Endothelial cell (in vitro differentiated cells): ENCODE results near the gene MAML3. TPM values are rescaled to one million over a fixed set of nuclear protein-coding genes. Genes with fewer than 3 reads are reported as not detected.

Experiments used
- DNase-seq: peaks from one replicate; pipeline ENCODE4 v3.0.0; 2021; ENCODE audit warnings: low spot score
- H3K27ac Mint-ChIP-seq: one replicate; pipeline ENCODE4 v1.8.0; 2021; ENCODE audit warnings: mixed read lengths, inconsistent platforms; ENCODE audit not compliant: unreplicated experiment
- H3K27me3 Mint-ChIP-seq: one replicate; pipeline ENCODE4 v1.8.0; 2021; ENCODE audit warnings: mild to moderate bottlenecking, moderate library complexity, mixed read lengths, inconsistent platforms; ENCODE audit not compliant: unreplicated experiment
- H3K36me3 Mint-ChIP-seq: one replicate; pipeline ENCODE4 v1.8.0; 2021; ENCODE audit warnings: mild to moderate bottlenecking, low read depth, mixed read lengths, inconsistent platforms; ENCODE audit not compliant: unreplicated experiment
- H3K4me1 Mint-ChIP-seq: one replicate; pipeline ENCODE4 v1.8.0; 2021; ENCODE audit warnings: mild to moderate bottlenecking, mixed read lengths, inconsistent platforms; ENCODE audit not compliant: unreplicated experiment
- H3K4me3 Mint-ChIP-seq: one replicate; pipeline ENCODE4 v1.8.0; 2021; ENCODE audit warnings: mild to moderate bottlenecking, mixed read lengths, inconsistent platforms; ENCODE audit not compliant: unreplicated experiment
- H3K9me3 Mint-ChIP-seq: one replicate; pipeline ENCODE4 v1.8.0; 2021; ENCODE audit warnings: mixed read lengths, inconsistent platforms; ENCODE audit not compliant: unreplicated experiment
- total RNA-seq: library from RNA; stranded (reverse); fragmentation: NEBNext Ultra II Directional; extraction: Animal tissue kit (Norgen Biotek cat#: 25700); gene quantifications from one replicate; pipeline ENCODE4 v1.2.1, GENCODE V29; 2021; ENCODE audit not compliant: unreplicated experiment
- TF ChIP-seq, protein P1 (sequence below): fragments of 200-600 bp; sonication (generic); IDR thresholded peaks from one replicate; pipeline ENCODE4 v1.5.0; 2021; ENCODE audit warnings: antibody characterized with exemption; ENCODE audit not compliant: unreplicated experiment

MAML3 gene
- total RNA-seq, 1 donor from 2014 or later, result 31.0 TPM

- Mint-ChIP-seq H3K27me3 (peaks cover 2% of the 10 kb centered on the region), H3K27ac (no peak overlapping the region), H3K4me1 (peaks cover 47% of the 10 kb centered on the region), H3K36me3 (peaks cover 59% of the 10 kb centered on the region), H3K9me3 (peaks cover 10% of the 10 kb centered on the region), H3K4me3 (peak overlapping the region; percentile 76)
- no peak for DNase-seq
- TF ChIP-seq, protein P1, sequence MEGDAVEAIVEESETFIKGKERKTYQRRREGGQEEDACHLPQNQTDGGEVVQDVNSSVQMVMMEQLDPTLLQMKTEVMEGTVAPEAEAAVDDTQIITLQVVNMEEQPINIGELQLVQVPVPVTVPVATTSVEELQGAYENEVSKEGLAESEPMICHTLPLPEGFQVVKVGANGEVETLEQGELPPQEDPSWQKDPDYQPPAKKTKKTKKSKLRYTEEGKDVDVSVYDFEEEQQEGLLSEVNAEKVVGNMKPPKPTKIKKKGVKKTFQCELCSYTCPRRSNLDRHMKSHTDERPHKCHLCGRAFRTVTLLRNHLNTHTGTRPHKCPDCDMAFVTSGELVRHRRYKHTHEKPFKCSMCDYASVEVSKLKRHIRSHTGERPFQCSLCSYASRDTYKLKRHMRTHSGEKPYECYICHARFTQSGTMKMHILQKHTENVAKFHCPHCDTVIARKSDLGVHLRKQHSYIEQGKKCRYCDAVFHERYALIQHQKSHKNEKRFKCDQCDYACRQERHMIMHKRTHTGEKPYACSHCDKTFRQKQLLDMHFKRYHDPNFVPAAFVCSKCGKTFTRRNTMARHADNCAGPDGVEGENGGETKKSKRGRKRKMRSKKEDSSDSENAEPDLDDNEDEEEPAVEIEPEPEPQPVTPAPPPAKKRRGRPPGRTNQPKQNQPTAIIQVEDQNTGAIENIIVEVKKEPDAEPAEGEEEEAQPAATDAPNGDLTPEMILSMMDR, result no peak
Measured at GRCh38 chr4:139685180-139685579, 468.8 kb downstream of the MAML3 start.

GRCh38 chr4:139684351-139684750, 469.6 kb downstream of the MAML3 start:
- H3K36me3 Mint-ChIP-seq, result peaks cover 65% of the 10 kb centered on the region

GRCh38 chr4:139682741-139683151, 471.2 kb downstream of the MAML3 start:
- DNase-seq, result no peak
- Mint-ChIP-seq H3K27me3 (peaks cover 2% of the 10 kb centered on the region), H3K4me3 (peak overlapping the region; percentile 76), H3K9me3 (peaks cover 10% of the 10 kb centered on the region), H3K36me3 (peaks cover 79% of the 10 kb centered on the region), H3K27ac (no peak overlapping the region), H3K4me1 (peaks cover 53% of the 10 kb centered on the region)
- TF ChIP-seq, protein P1, result no peak

More at GRCh38 chr4:139684351-139684750, 469.6 kb downstream of the MAML3 start:
- peaks cover 2% of the 10 kb centered on the region for H3K27me3 Mint-ChIP-seq
- peaks cover 53% of the 10 kb centered on the region for H3K4me1 Mint-ChIP-seq
- DNase-seq, result no peak
- TF ChIP-seq, protein P1, result no peak
- H3K9me3 Mint-ChIP-seq, result peaks cover 10% of the 10 kb centered on the region
- H3K27ac Mint-ChIP-seq, result no peak overlapping the region
- peak overlapping the region; percentile 65 for H3K4me3 Mint-ChIP-seq

DNA sequence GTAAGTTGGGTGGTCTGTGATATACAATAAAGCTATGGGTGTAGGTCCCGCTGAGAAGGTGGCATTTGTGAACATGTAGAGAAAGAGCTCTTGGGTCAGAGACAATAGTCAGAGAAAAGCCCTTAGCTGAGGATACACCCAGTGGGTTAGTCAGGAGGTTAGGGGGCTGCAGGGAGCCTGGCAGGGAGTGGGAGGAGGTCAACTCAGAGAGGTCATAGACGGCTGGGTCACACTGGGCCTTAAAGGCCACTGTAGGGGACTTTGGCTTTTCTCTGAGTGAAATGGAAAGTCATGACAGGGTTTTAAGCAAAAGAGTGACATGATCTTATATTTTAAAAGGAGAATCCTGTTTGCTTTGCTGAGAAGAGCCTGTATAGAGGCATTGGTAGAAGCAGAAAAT, 471.7 kb downstream of the MAML3 start:
- peaks cover 2% of the 10 kb centered on the region for H3K27me3 Mint-ChIP-seq
- DNase-seq, result no peak
- H3K27ac Mint-ChIP-seq, result peak overlapping the region; percentile 20
- H3K4me1 Mint-ChIP-seq, result peaks cover 51% of the 10 kb centered on the region
- H3K4me3 Mint-ChIP-seq, result peak overlapping the region; percentile 76
- H3K36me3 Mint-ChIP-seq, result peaks cover 79% of the 10 kb centered on the region
- H3K9me3 Mint-ChIP-seq, result peaks cover 10% of the 10 kb centered on the region
- TF ChIP-seq, protein P1, result no peak

DNA sequence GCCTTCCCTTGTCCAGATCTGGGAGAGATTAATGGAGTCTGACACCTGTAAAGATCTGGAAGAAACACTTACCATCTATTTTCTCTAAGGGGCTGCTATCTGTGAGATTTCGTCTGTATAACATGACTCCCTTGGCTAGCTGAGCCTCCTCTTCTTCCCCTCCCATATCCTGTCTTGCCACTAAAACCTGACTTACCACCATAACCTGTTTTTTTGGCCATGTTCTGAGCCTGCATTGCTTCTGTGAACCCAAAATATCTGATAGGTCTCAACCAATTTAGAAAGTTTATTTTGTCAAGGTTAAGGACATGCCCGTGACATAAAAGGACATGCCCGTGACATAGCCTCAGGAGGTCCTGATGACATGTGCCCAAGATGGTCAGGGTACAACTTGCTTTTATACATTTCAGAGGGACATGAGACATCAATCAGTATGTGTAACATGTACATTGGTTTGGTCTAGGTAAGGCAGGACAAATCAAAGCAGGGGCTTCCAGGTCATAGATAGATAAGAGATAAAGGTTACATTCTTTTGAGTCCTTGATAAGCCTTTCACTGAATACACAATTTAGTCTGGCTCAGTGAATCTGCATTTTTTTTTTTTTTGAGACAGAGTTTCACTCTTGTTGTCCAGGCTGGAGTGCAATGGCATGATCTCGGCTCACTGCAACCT, 476.9 kb downstream of the MAML3 start:
- Mint-ChIP-seq H3K4me3 (peak overlapping the region; percentile 42), H3K27ac (no peak overlapping the region), H3K9me3 (no peaks in the 10 kb centered on the region), H3K36me3 (peaks cover 56% of the 10 kb centered on the region), H3K27me3 (peaks cover 4% of the 10 kb centered on the region), H3K4me1 (peaks cover 56% of the 10 kb centered on the region)
- TF ChIP-seq, protein P1, result no peak
- no peak for DNase-seq
